ENCODE results near the gene ADAM8. TPM values are rescaled to one million over a fixed set of nuclear protein-coding genes. Genes with fewer than 3 reads are reported as not detected.

The ADAM8 gene
- polyA plus RNA-seq, 1 donor from 2014 or later, result 6.4 TPM

GRCh38 chr10:133251388-133252222, 25.1 kb downstream of the ADAM8 start:
- no peak overlapping the region for H3K27ac ChIP-seq (ENCODE audit: low read length)
- H2AFZ ChIP-seq (ENCODE audit: low read depth, low read length), result no peak overlapping the region
- no peak overlapping the region for H3K4me2 ChIP-seq (ENCODE audit: low read length)
- no peaks in the 10 kb centered on the region for H4K20me1 ChIP-seq (ENCODE audit: insufficient read depth)
- H3K9me3 ChIP-seq (ENCODE audit: low read length), result no peaks in the 10 kb centered on the region
- no peaks in the 10 kb centered on the region for H3K79me2 ChIP-seq (replicated peaks; ENCODE audit: insufficient read depth, low read length)
- no peaks in the 10 kb centered on the region for H3K27me3 ChIP-seq (ENCODE audit: insufficient read depth, low read depth, low read length)
- H3F3A ChIP-seq (ENCODE audit: insufficient read depth, low read length, poor library complexity, severe bottlenecking), result no peaks in the 10 kb centered on the region
- H3K4me3 ChIP-seq (ENCODE audit: low read length), result no peak overlapping the region
- TF ChIP-seq CTCF (IDR thresholded peaks at IDR 0.05; ENCODE audit: poor library complexity, severe bottlenecking) (no peak), RAD21 (conservative IDR thresholded peaks at IDR 0.05) (no peak), EP300 (conservative IDR thresholded peaks at IDR 0.05; ENCODE audit: poor library complexity, severe bottlenecking) (no peak), TAF1 (IDR thresholded peaks at IDR 0.05; ENCODE audit: low read depth) (no peak), POLR2AphosphoS5 (IDR thresholded peaks at IDR 0.05) (no peak), SMC3 (conservative IDR thresholded peaks at IDR 0.05; ENCODE audit: poor library complexity) (no peak)
- H3K9ac ChIP-seq (ENCODE audit: low read length), result no peak overlapping the region
- H3K36me3 ChIP-seq (ENCODE audit: insufficient read depth, low read length), result no peaks in the 10 kb centered on the region
- H3K9me2 ChIP-seq (ENCODE audit: insufficient read depth, low read length), result no peaks in the 10 kb centered on the region

GRCh38 chr10:133249975-133250754, 26.5 kb downstream of the ADAM8 start:
- Histone ChIP-seq H2AFZ (ENCODE audit: low read depth, low read length) (no peak overlapping the region), H3K36me3 (ENCODE audit: insufficient read depth, low read length) (no peaks in the 10 kb centered on the region), H3K9me2 (ENCODE audit: insufficient read depth, low read length) (no peaks in the 10 kb centered on the region), H3K9ac (ENCODE audit: low read length) (no peak overlapping the region), H3K4me2 (ENCODE audit: low read length) (no peak overlapping the region), H3K9me3 (ENCODE audit: low read length) (no peaks in the 10 kb centered on the region), H3F3A (ENCODE audit: insufficient read depth, low read length, poor library complexity, severe bottlenecking) (no peaks in the 10 kb centered on the region), H3K4me3 (ENCODE audit: low read length) (no peak overlapping the region), H4K20me1 (ENCODE audit: insufficient read depth) (no peaks in the 10 kb centered on the region), H3K79me2 (replicated peaks; ENCODE audit: insufficient read depth, low read length) (no peaks in the 10 kb centered on the region), H3K27ac (ENCODE audit: low read length) (no peak overlapping the region), H3K27me3 (ENCODE audit: insufficient read depth, low read depth, low read length) (no peaks in the 10 kb centered on the region)
- TF ChIP-seq EP300 (conservative IDR thresholded peaks at IDR 0.05; ENCODE audit: poor library complexity, severe bottlenecking), result no peak
- TF ChIP-seq REST (IDR thresholded peaks at IDR 0.05; ENCODE audit: borderline replicate concordance), result no peak
- no peak for TF ChIP-seq RAD21 (conservative IDR thresholded peaks at IDR 0.05)
- no peak for TF ChIP-seq EZH2 (IDR thresholded peaks at IDR 0.05; ENCODE audit: borderline replicate concordance, insufficient read depth, low read length, poor library complexity, severe bottlenecking)
- TF ChIP-seq POLR2AphosphoS5 (IDR thresholded peaks at IDR 0.05), result no peak
